ENCODE results near the gene NLGN1. TPM values are rescaled to one million over a fixed set of nuclear protein-coding genes. Genes with fewer than 3 reads are reported as not detected.
"Not testable (repeated sequence)": the region's sequence is repeated elsewhere in the genome, so short reads cannot be mapped to it uniquely, and the experiment has no call there.

Gene NLGN1
- total RNA-seq, 1 donor from 2014 or later = 126 TPM

GRCh38 chr3:173567997-173568396, 170.5 kb downstream of the NLGN1 start:
- DNase-seq = no peak

- no peak for DNase-seq
These were observed 171.1 kb downstream of the NLGN1 start for GRCh38 chr3:173568623-173569022.

GRCh38 chr3:173583496-173583895, 186.0 kb downstream of the NLGN1 start:
- no peak for DNase-seq

DNA sequence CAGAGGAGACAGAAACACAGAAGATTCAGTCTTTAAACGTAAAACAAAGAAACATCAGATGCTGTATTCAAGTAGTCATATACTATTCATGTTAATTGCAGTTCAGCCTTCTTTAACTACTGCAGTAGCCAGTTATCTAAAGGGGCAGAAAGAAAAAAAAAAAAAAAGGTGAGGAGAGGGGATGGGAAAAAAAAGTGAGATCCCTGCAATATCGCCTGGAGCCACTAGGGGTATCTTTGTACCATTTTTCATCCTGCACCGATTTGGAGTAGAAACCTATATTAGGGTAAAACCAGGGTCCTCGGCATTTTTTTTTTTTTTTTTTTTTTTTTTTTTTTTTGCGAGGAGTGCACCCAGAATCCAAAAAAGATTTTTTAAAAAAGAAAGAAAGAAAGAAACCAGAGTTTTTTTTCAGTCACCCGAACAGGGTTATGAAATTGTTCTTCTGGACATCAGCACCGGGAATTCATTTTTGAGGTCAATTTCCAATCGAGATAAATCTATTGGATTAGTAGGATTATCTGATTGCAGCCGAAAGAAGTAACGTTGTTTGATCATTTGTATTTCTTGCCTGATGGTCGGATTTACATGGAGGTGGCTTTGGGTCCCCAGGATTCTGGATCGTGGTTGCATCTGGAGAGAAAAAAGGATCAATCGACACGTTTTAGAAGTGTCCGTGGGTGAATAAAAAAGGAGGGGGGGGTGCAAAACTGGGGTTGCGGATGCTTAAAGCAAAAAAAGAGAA, 186.7 kb downstream of the NLGN1 start:
- DNase-seq = no peak

- peak; percentile 43 for DNase-seq
These were observed 187.6 kb downstream of the NLGN1 start for GRCh38 chr3:173584838-173585831.

GRCh38 chr3:173586166-173586565, 188.6 kb downstream of the NLGN1 start:
- DNase-seq = no peak

- DNase-seq = no peak
These were observed 189.5 kb downstream of the NLGN1 start for GRCh38 chr3:173587055-173587454.

- no peak for DNase-seq
These were observed 191.0 kb downstream of the NLGN1 start for GRCh38 chr3:173588556-173588955.

DNA sequence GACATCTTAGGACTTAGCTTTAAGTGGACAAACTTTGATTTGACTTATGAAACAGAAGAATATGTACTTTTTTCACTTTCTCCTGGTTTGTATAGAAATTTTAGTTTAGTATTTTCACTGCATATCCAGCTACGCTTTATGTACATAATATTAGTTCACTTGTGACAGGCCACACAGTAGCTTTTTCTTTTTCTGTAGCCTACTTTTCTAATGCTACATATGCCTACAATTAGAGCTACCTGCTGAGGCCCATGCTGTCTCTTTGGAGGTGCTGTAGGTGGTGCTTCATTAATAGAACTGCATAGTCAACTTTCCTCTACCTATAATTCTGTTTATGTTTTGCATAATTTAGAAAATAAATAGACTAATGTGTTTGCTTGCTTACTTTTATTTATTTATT, 191.6 kb downstream of the NLGN1 start:
- no peak for DNase-seq

- DNase-seq = no peak
These were observed 193.9 kb downstream of the NLGN1 start for GRCh38 chr3:173591401-173591800.

GRCh38 chr3:173594881-173595280, 197.3 kb downstream of the NLGN1 start:
- not testable (repeated sequence) for DNase-seq

DNA sequence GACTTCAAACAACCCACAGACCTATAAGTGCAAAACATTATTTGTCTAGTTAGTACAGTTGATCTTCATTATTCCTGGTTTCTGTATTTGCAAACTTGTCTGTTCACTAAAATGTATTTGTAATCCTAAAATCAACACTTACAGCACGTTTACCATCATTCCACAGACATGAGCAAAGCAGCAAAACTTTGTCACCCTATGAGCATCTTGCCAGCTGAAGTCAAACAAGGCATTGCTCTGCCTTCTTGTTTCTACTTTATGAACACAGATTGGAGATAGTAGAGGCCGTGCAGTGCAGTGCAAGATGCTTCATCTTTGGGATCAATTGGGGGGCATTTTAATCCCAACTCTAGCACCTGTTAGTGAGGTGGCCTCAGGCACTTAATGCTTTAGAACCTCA, 202.1 kb downstream of the NLGN1 start:
- no peak for DNase-seq

DNA sequence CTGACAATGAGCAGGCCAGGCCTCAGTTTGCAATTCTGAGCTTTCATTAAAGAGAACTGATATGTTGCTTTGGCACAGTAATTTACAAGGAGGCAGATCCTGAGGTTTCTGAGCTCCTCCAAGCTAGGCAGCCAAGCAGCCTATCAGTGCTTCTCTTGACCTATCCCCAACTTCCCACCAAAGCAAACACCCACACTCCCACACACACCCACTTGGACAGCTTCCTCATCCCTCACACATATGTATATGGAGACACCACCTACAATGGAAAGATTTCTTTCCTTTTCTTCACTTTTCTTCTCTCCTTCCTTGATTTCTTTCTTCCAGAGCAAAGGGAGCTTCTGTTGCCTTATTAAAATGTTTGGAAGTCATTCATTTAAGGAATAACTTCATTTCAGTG, 217.0 kb downstream of the NLGN1 start:
- DNase-seq = no peak

DNA sequence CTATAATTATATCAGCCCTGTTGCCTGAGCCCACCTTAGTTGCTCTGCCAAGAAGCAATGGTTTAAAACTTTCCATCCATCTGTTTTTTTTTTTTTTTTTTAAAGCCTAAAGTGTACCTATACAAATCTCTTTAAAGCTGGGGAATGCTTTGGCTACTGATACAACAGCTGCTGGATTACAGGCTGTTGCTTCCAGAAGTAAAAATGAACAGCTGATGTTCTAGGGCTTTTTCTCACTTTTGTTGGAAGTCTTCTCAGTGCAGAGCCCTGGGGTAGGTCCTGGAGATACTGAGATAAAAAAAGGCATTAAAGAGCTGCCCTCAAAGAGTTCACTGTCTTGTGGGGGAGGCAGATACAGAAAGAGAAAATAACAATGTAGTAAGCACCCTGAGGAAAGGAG, 218.1 kb downstream of the NLGN1 start:
- DNase-seq = no peak

- DNase-seq = no peak
These were observed 219.9 kb downstream of the NLGN1 start for GRCh38 chr3:173617490-173617889.

DNA sequence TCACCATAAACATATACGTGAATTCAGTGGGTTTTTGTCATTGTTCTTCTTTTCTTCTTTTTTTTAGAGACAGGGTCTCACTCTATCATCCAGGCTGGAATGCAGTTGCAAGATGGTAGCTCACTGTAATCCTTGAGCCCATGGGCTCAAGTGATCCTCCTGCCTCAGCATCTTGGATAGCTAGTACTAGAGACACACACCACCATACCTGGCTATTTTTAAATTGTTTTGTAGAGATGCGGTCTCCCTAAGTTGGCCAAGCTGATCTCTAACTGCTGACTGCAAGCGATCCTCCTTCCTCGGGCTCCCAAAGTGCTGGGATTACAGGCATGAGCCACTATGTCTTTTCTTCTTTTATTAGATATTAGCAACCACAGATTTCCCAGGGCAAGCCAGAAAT, 220.6 kb downstream of the NLGN1 start:
- no peak for DNase-seq

DNA sequence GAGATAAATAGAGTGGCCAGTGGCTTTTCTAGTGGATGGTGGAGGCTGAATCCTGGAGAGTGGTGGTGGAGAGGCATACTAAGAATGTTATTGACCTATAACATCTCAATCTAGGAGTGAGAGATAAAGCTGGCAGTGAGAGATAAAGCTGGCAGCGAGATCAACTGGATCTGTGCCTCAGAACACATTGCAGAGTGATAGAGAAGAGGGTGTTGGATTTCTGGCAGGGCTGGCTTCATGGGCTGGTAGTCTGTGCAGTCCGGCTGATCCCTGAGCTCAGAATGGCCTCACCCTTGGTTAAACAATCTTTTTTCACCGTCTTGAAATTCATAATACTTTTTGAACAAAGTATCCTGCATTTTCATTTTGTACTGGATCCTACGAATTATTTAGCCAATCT, 221.2 kb downstream of the NLGN1 start:
- no peak for DNase-seq

GRCh38 chr3:173622166-173622565, 224.6 kb downstream of the NLGN1 start:
- no peak for DNase-seq

GRCh38 chr3:173624086-173624485, 226.5 kb downstream of the NLGN1 start:
- no peak for DNase-seq

DNA sequence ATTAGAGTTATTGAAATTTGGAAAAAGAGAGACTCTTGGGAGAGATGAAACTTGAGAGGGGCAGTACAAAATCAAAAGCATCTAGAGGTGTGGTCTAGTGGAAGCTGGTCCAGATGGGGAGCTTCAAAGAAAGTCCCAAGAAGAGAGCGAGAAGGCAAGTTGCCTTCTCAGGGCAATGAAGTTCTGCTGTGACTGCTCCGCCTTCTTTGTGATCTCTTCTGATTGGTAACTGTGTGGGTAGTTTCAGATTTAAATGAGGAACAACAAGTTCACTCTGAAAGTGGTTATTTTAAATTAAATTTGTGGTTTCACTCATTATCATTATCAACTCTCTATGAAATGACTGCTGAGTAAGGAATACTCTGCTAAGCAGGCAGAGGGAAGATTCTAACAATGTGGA, 233.3 kb downstream of the NLGN1 start:
- no peak for DNase-seq

DNA sequence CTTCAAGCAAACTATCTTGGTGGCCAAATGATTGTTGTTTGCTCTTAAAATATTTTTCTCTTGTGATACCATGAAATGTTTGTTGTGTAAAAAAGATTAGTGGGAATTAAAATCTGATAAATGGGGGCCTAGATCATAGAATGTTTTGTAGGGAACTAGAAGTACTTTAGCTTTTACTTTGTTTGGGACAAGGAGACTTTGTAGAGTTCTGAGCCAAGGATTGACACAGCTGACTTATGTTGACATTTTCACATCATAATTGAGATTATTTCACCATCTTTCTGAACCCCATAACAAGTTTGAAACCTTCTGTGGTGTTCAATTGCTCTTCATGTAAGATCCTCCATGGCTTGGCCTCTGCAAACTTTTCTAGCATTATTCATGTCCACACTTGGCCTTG, 235.4 kb downstream of the NLGN1 start:
- no peak for DNase-seq

- no peak for DNase-seq
These were observed 238.3 kb downstream of the NLGN1 start for GRCh38 chr3:173635826-173636225.

DNA sequence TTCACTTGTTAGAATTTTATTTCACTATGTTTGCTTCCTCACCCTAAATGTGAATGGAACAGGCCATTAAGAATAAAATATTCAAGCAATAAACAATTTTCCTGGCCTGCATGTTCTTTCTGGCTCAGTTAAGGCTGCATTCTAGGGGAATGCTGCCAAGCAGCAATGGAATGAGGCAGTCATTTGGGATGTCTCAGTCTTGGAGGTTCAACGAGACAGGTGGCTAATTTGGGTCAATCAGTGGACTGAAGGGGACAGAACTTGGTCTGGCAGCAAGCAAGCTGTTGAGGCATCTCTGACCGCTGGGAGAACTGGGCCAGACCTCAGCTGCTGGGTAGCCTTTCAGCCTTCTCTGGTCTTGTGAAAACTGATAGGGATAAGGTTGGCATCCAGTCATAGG, 241.6 kb downstream of the NLGN1 start:
- DNase-seq = no peak

DNA sequence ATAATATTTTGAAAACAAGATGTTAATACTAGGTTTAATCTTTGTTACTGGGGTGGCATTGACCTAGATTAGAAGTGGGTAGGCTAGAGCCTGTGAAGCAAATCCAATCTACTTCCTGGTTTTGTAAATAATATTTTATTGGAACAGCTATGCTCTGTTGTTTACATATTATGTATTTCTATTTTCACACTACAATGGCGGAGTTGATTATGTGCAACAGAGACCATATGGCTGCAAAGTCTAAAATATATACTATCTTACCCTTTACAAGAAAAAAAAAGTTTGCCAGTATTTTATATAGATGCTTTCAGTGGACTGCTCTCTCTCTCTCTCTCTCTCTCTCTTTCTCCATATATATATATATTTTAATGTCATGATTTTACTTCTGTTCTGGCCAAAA, 244.2 kb downstream of the NLGN1 start:
- DNase-seq = no peak
